ENCODE results near the gene MTA3.

- no peak for TF ChIP-seq POLR2A (IDR thresholded peaks at IDR 0.05)
- TF ChIP-seq CTCF (IDR thresholded peaks at IDR 0.05) = no peak
These were observed 85.5 kb downstream of the MTA3 start for GRCh38 chr2:42653908-42654445.
